Upper lobe of right lung (tissue), 1 donor: ENCODE results near the gene APCS. TPM values are rescaled to one million over a fixed set of nuclear protein-coding genes. Genes with fewer than 3 reads are reported as not detected.

Experiments used
- ATAC-seq: fragments of 200-7000 bp; cut with Tn5 transposase; one replicate; pipeline ENCODE4 v1.9.1; 2020; ENCODE audit warnings: mild to moderate bottlenecking, moderate library complexity
- DNase-seq: peaks from one replicate; pipeline ENCODE4 v3.0.0-alpha.2; 2020
- H3K27ac ChIP-seq: fragments of 200-600 bp; one replicate; pipeline ENCODE4 v1.8.0; 2022
- H3K27me3 ChIP-seq: fragments of 200-600 bp; one replicate; pipeline ENCODE4 v1.8.0; 2022; ENCODE audit warnings: mild to moderate bottlenecking
- H3K36me3 ChIP-seq: fragments of 200-600 bp; one replicate; pipeline ENCODE4 v1.8.0; 2022
- H3K4me1 ChIP-seq: fragments of 200-600 bp; one replicate; pipeline ENCODE4 v1.8.0; 2022
- H3K4me3 ChIP-seq: fragments of 200-600 bp; one replicate; pipeline ENCODE4 v1.8.0; 2022; ENCODE audit warnings: mild to moderate bottlenecking
- H3K9me3 ChIP-seq: fragments of 200-600 bp; one replicate; pipeline ENCODE4 v1.8.0; 2022
- CTCF ChIP-seq: fragments of 200-600 bp; IDR thresholded peaks from one replicate; pipeline ENCODE4 v1.8.0; 2022; ENCODE audit warnings: antibody characterized with exemption
- intact Hi-C: fragments of 100-400 bp; cut with DNase I; formaldehyde crosslinking; loops from one replicate; pipeline ENCODE4 v1.11.0; 2022
- long read RNA-seq: library from polyadenylated mRNA; unstranded; transcript quantifications from one replicate; pipeline ENCODE4 v2.0.0, GENCODE V29; 2021
- total RNA-seq: library from RNA; stranded (reverse); fragmentation: NEBNext Ultra II Directional; extraction: Animal tissue kit (Norgen Biotek cat#: 25700); gene quantifications from one replicate; pipeline ENCODE4 v1.2.1, GENCODE V29; 2021
- donor health status: DM: no; HTN: yes; CAD: no; lungs with severe emphysema.

APCS gene
- not detected for total RNA-seq
- long read RNA-seq = 0 reads

GRCh38 chr1:159587461-159587951 is at the start of gene APCS:
APCS (plus strand) TSS chr1:159587826; CDS start chr1:159587922, 96 bp downstream.
- intact Hi-C loops = no loop called here
- Histone ChIP-seq H3K4me1 (no peaks in the 10 kb centered on the region), H3K36me3 (no peaks in the 10 kb centered on the region), H3K9me3 (no peaks in the 10 kb centered on the region), H3K4me3 (no peak within 1 kb of the TSS), H3K27me3 (no peaks in the 10 kb centered on the region), H3K27ac (no peak within 1 kb of the TSS)
- no peak for TF ChIP-seq CTCF
- DNase-seq (no peak), ATAC-seq (no peak)

- Histone ChIP-seq H3K4me3 (no peak overlapping the region), H3K27me3 (no peaks in the 10 kb centered on the region), H3K9me3 (no peaks in the 10 kb centered on the region), H3K4me1 (no peaks in the 10 kb centered on the region), H3K36me3 (no peaks in the 10 kb centered on the region), H3K27ac (no peak overlapping the region)
- DNase-seq (no peak), ATAC-seq (no peak)
- intact Hi-C loops = no loop called here
- TF ChIP-seq CTCF = no peak
Observed at GRCh38 chr1:159548126-159548525, 39.5 kb upstream of the APCS start.

GRCh38 chr1:159554261-159554660 is 33.4 kb upstream of the APCS start:
- TF ChIP-seq CTCF = no peak
- Histone ChIP-seq H3K36me3 (no peaks in the 10 kb centered on the region), H3K9me3 (no peaks in the 10 kb centered on the region), H3K4me1 (no peaks in the 10 kb centered on the region), H3K4me3 (no peak overlapping the region), H3K27ac (no peak overlapping the region), H3K27me3 (no peaks in the 10 kb centered on the region)
- DNase-seq = no peak
- ATAC-seq = no peak
- intact Hi-C loops = no loop called here

- intact Hi-C loops = no loop called here
- DNase-seq (no peak), ATAC-seq (no peak)
- Histone ChIP-seq H3K9me3 (no peaks in the 10 kb centered on the region), H3K36me3 (no peaks in the 10 kb centered on the region), H3K4me1 (no peaks in the 10 kb centered on the region), H3K27me3 (no peaks in the 10 kb centered on the region), H3K27ac (no peak overlapping the region), H3K4me3 (no peak overlapping the region)
- TF ChIP-seq CTCF = no peak
Observed at GRCh38 chr1:159554696-159555095, 32.9 kb upstream of the APCS start.

- Histone ChIP-seq H3K36me3 (no peaks in the 10 kb centered on the region), H3K4me1 (no peaks in the 10 kb centered on the region), H3K9me3 (no peaks in the 10 kb centered on the region), H3K4me3 (no peak overlapping the region), H3K27me3 (no peaks in the 10 kb centered on the region), H3K27ac (no peak overlapping the region)
- ATAC-seq = no peak
- no peak for DNase-seq
- intact Hi-C loops = no loop called here
- TF ChIP-seq CTCF = no peak
Observed at GRCh38 chr1:159556931-159557369, 30.7 kb upstream of the APCS start.

- Histone ChIP-seq H3K27ac (no peak overlapping the region), H3K36me3 (no peaks in the 10 kb centered on the region), H3K4me3 (no peak overlapping the region), H3K4me1 (no peaks in the 10 kb centered on the region), H3K9me3 (no peaks in the 10 kb centered on the region), H3K27me3 (no peaks in the 10 kb centered on the region)
- intact Hi-C loops = no loop called here
- no peak for TF ChIP-seq CTCF
- no peak for DNase-seq
- no peak for ATAC-seq
Observed at GRCh38 chr1:159560599-159560998, 27.0 kb upstream of the APCS start.
